Nephron progenitor cell (in vitro differentiated cells): ENCODE results near the gene COL9A3.
"Not testable (repeated sequence)": the region's sequence is repeated elsewhere in the genome, so short reads cannot be mapped to it uniquely, and the experiment has no call there.

Source experiments
- DNase-seq: peaks from one replicate; pipeline ENCODE4 v3.0.0; 2021
- H3K27ac Mint-ChIP-seq: 2 replicates; pipeline ENCODE4 v1.8.0; 2021; ENCODE audit warnings: mild to moderate bottlenecking, moderate library complexity, mixed read lengths
- H3K27me3 Mint-ChIP-seq: 2 replicates; pipeline ENCODE4 v1.8.0; 2021; ENCODE audit warnings: mild to moderate bottlenecking, low read depth, mixed read lengths; ENCODE audit not compliant: poor library complexity
- H3K36me3 Mint-ChIP-seq: 2 replicates; pipeline ENCODE4 v1.8.0; 2021; ENCODE audit warnings: low read depth, mixed read lengths
- H3K4me1 Mint-ChIP-seq: 2 replicates; pipeline ENCODE4 v1.8.0; 2021; ENCODE audit warnings: mixed read lengths
- H3K4me3 Mint-ChIP-seq: 2 replicates; pipeline ENCODE4 v1.8.0; 2021; ENCODE audit warnings: mild to moderate bottlenecking, moderate library complexity, mixed read lengths
- H3K9me3 Mint-ChIP-seq: 2 replicates; pipeline ENCODE4 v1.8.0; 2021; ENCODE audit warnings: mild to moderate bottlenecking, moderate library complexity, mixed read lengths
- CTCF ChIP-seq: fragments of 200-600 bp; sonication (generic); IDR thresholded peaks from 2 replicates; pipeline ENCODE4 v1.5.0; 2021; ENCODE audit warnings: antibody characterized with exemption

COL9A3 gene

GRCh38 chr20:62841705-62842212 lies 24.9 kb downstream of the COL9A3 start:
- TF ChIP-seq CTCF = no peak
- peaks cover 3% of the 10 kb centered on the region for H3K9me3 Mint-ChIP-seq

GRCh38 chr20:62843656-62844055 lies 26.8 kb downstream of the COL9A3 start:
- DNase-seq = no peak
- H3K4me3 Mint-ChIP-seq = no peak overlapping the region
- H3K4me1 Mint-ChIP-seq = peaks cover 46% of the 10 kb centered on the region
- H3K9me3 Mint-ChIP-seq = peaks cover 3% of the 10 kb centered on the region
- peaks cover 37% of the 10 kb centered on the region for H3K36me3 Mint-ChIP-seq
- H3K27ac Mint-ChIP-seq = no peak overlapping the region
- no peak for TF ChIP-seq CTCF
- H3K27me3 Mint-ChIP-seq = peaks cover 2% of the 10 kb centered on the region

More at GRCh38 chr20:62841705-62842212, 24.9 kb downstream of the COL9A3 start:
- H3K27ac Mint-ChIP-seq = no peak overlapping the region
- peak; percentile 12 for DNase-seq
- H3K36me3 Mint-ChIP-seq = peaks cover 32% of the 10 kb centered on the region
- H3K27me3 Mint-ChIP-seq = no peaks in the 10 kb centered on the region
- no peak overlapping the region for H3K4me3 Mint-ChIP-seq
- H3K4me1 Mint-ChIP-seq = peaks cover 47% of the 10 kb centered on the region

GRCh38 chr20:62844182-62844581 lies 27.3 kb downstream of the COL9A3 start:
- Mint-ChIP-seq H3K27me3 (peaks cover 2% of the 10 kb centered on the region), H3K9me3 (peaks cover 3% of the 10 kb centered on the region), H3K4me1 (peaks cover 43% of the 10 kb centered on the region), H3K36me3 (peaks cover 41% of the 10 kb centered on the region), H3K4me3 (no peak overlapping the region), H3K27ac (no peak overlapping the region)
- TF ChIP-seq CTCF = no peak
- no peak for DNase-seq

- Mint-ChIP-seq H3K27ac (peak overlapping the region; percentile 77), H3K9me3 (peaks cover 3% of the 10 kb centered on the region)
- no peak for DNase-seq
These were observed 28.7 kb downstream of the COL9A3 start for GRCh38 chr20:62845416-62846160.

GRCh38 chr20:62846166-62846890 lies 29.5 kb downstream of the COL9A3 start:
- peaks cover 47% of the 10 kb centered on the region for H3K36me3 Mint-ChIP-seq
- DNase-seq = no peak
- H3K27ac Mint-ChIP-seq = no peak overlapping the region
- H3K4me1 Mint-ChIP-seq = peaks cover 37% of the 10 kb centered on the region
- peaks cover 5% of the 10 kb centered on the region for H3K27me3 Mint-ChIP-seq
- no peak overlapping the region for H3K4me3 Mint-ChIP-seq
- TF ChIP-seq CTCF = no peak
- peaks cover 3% of the 10 kb centered on the region for H3K9me3 Mint-ChIP-seq

More at GRCh38 chr20:62845416-62846160, 28.7 kb downstream of the COL9A3 start:
- Mint-ChIP-seq H3K4me1 (peaks cover 40% of the 10 kb centered on the region), H3K4me3 (no peak overlapping the region), H3K27me3 (peaks cover 2% of the 10 kb centered on the region), H3K36me3 (peaks cover 47% of the 10 kb centered on the region)
- TF ChIP-seq CTCF = no peak

GRCh38 chr20:62848917-62849316 lies 32.1 kb downstream of the COL9A3 start:
- not testable (repeated sequence) for H3K4me3 Mint-ChIP-seq, H3K27me3 Mint-ChIP-seq, DNase-seq, H3K9me3 Mint-ChIP-seq
- peaks cover 30% of the 10 kb centered on the region for H3K4me1 Mint-ChIP-seq
- H3K36me3 Mint-ChIP-seq = peaks cover 49% of the 10 kb centered on the region
- H3K27ac Mint-ChIP-seq = peak overlapping the region; percentile 60
